GM12878 (cell line): Measurements from ENCODE around the gene PHLPP1.

Experiments
- CEBPB ChIP-seq, 2 experiments: fragments of 150-350 bp in 1 of 2; IDR thresholded peaks; 2 replicates each; pipeline ENCODE4 v1.6.1; 2012 to 2014; ENCODE audit warnings: low read depth in 2 of 2, low read length in 2 of 2, borderline replicate concordance in 1 of 2, inconsistent platforms in 1 of 2
- CREB1 ChIP-seq: IDR thresholded peaks from 2 replicates; pipeline ENCODE4 v1.6.1; 2012; ENCODE audit warnings: low read depth, mild to moderate bottlenecking, inconsistent platforms
- CTCF ChIP-seq, 3 experiments: IDR thresholded peaks in 2 of 3; conservative IDR thresholded peaks in 1 of 3; 2 replicates each; pipeline ENCODE4 v1.5.1; 2011; ENCODE audit warnings: low read depth in 3 of 3, low read length in 3 of 3, mild to moderate bottlenecking in 3 of 3, control low read depth in 2 of 3, moderate library complexity in 2 of 3, inconsistent platforms in 1 of 3, mixed read lengths in 1 of 3; ENCODE audit not compliant: control insufficient read depth in 2 of 3, insufficient read depth in 1 of 3; ENCODE audit errors: extremely low read depth in 1 of 3
- EGR1 ChIP-seq, 2 experiments: IDR thresholded peaks; 1 replicate in 1 of 2; 2 replicates in 1 of 2; pipeline ENCODE4 v1.6.1; 2011 to 2012; ENCODE audit warnings: low read depth in 2 of 2, low read length in 2 of 2, borderline replicate concordance in 1 of 2, mild to moderate bottlenecking in 1 of 2, moderate library complexity in 1 of 2
- EP300 ChIP-seq, 2 experiments: fragments of 150-350 bp in 1 of 2; IDR thresholded peaks; 2 replicates each; pipeline ENCODE4 v1.6.1; 2011 to 2012; ENCODE audit warnings: low read depth in 2 of 2, low read length in 2 of 2, borderline replicate concordance in 1 of 2, improper control_type of control experiment in 1 of 2, inconsistent platforms in 1 of 2; ENCODE audit not compliant: control insufficient read depth in 1 of 2
- EZH2 ChIP-seq: IDR thresholded peaks from 2 replicates; pipeline ENCODE4 v1.6.1; 2012; ENCODE audit warnings: low read depth, mild to moderate bottlenecking, control low read depth, inconsistent platforms, low read length, borderline replicate concordance; ENCODE audit not compliant: control insufficient read depth
- JUND ChIP-seq: IDR thresholded peaks from 2 replicates; pipeline ENCODE4 v1.6.1; 2012; ENCODE audit warnings: low read depth, mild to moderate bottlenecking, low read length, improper control_type of control experiment, moderate library complexity
- POLR2AphosphoS5 ChIP-seq: IDR thresholded peaks from 2 replicates; pipeline ENCODE4 v1.6.1; 2011; ENCODE audit warnings: mild to moderate bottlenecking, low read length, inconsistent platforms

GRCh38 chr18:62751977-62752376 is 36.6 kb downstream of the PHLPP1 start:
- TF ChIP-seq EP300 (IDR thresholded peaks at IDR 0.05; ENCODE audit: borderline replicate concordance in 1 of 2, control insufficient read depth in 1 of 2, low read depth in 2 of 2, low read length in 2 of 2): no peak
- no peak for TF ChIP-seq CREB1
- TF ChIP-seq EZH2: no peak
- TF ChIP-seq EGR1 (IDR thresholded peaks at IDR 0.05; ENCODE audit: borderline replicate concordance in 1 of 2, low read depth in 2 of 2, low read length in 2 of 2): no peak
- no peak for TF ChIP-seq POLR2AphosphoS5
- no peak for TF ChIP-seq JUND
- no peak for TF ChIP-seq CTCF (IDR thresholded peaks at IDR 0.05 in 2 of 3, conservative IDR thresholded peaks at IDR 0.05 in 1 of 3; ENCODE audit: control insufficient read depth in 2 of 3, extremely low read depth in 1 of 3, insufficient read depth in 1 of 3, low read depth in 3 of 3, low read length in 3 of 3)
- no peak for TF ChIP-seq CEBPB (IDR thresholded peaks at IDR 0.05; ENCODE audit: borderline replicate concordance in 1 of 2, low read depth in 2 of 2, low read length in 2 of 2)
